Measurements from ENCODE around the gene DNAAF9.

DNA sequence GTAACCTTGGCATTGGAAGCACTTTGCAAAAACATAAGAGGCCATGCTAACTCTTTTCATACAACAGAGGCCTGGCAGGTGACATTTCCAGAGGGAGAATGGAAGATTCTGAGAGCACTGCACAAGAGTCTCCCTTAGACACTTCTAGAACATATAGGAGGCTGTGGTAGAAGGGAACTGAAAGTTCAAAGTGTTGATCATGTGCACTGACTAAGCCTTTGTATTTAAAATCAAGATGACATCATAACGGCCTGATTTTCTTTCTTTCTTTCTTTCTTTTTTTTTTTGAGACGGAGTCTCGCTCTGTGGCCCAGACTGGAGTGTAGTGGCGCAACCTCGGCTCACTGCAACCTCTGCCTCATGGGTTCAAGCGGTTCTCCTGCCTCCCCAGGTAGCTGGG, 26.8 kb upstream of the DNAAF9 start:
- no peak for TF ChIP-seq POLR2A (IDR thresholded peaks at IDR 0.05)
- TF ChIP-seq, protein P1, sequence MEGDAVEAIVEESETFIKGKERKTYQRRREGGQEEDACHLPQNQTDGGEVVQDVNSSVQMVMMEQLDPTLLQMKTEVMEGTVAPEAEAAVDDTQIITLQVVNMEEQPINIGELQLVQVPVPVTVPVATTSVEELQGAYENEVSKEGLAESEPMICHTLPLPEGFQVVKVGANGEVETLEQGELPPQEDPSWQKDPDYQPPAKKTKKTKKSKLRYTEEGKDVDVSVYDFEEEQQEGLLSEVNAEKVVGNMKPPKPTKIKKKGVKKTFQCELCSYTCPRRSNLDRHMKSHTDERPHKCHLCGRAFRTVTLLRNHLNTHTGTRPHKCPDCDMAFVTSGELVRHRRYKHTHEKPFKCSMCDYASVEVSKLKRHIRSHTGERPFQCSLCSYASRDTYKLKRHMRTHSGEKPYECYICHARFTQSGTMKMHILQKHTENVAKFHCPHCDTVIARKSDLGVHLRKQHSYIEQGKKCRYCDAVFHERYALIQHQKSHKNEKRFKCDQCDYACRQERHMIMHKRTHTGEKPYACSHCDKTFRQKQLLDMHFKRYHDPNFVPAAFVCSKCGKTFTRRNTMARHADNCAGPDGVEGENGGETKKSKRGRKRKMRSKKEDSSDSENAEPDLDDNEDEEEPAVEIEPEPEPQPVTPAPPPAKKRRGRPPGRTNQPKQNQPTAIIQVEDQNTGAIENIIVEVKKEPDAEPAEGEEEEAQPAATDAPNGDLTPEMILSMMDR (IDR thresholded peaks at IDR 0.05), result no peak

Measured in adrenal gland (tissue), 5 donors.